H9 (cell line): ENCODE measurements around the gene LATS2. TPM values are rescaled to one million over a fixed set of nuclear protein-coding genes. Genes with fewer than 3 reads are reported as not detected.

Experiments used
- DNase-seq: peaks from one replicate; pipeline ENCODE4 v3.0.0-alpha.2; 2017
- H2AFZ ChIP-seq: one replicate; pipeline ENCODE4 v1.6.1; 2013; ENCODE audit warnings: mild to moderate bottlenecking, low read length, control low read depth, moderate library complexity
- H2AK5ac ChIP-seq: 2 replicates; pipeline ENCODE4 v1.6.1; 2013; ENCODE audit warnings: low read length, control low read depth, mixed read lengths; ENCODE audit not compliant: insufficient read length
- H2BK120ac ChIP-seq: one replicate; pipeline ENCODE4 v1.6.1; 2013; ENCODE audit warnings: low read depth, mild to moderate bottlenecking, low read length, control low read depth, inconsistent platforms; ENCODE audit not compliant: poor library complexity, severe bottlenecking
- H2BK12ac ChIP-seq: 2 replicates; pipeline ENCODE4 v1.6.1; 2013; ENCODE audit warnings: low read length, control low read depth, mixed read lengths, low read depth; ENCODE audit not compliant: insufficient read length
- H2BK15ac ChIP-seq: 2 replicates; pipeline ENCODE4 v1.6.1; 2013; ENCODE audit warnings: low read depth, low read length, control low read depth
- H2BK20ac ChIP-seq: one replicate; pipeline ENCODE4 v1.6.1; 2013; ENCODE audit warnings: low read depth, mild to moderate bottlenecking, low read length, control low read depth, inconsistent platforms; ENCODE audit not compliant: poor library complexity, severe bottlenecking
- H2BK5ac ChIP-seq: 2 replicates; pipeline ENCODE4 v1.6.1; 2013; ENCODE audit warnings: low read length, control low read depth, mixed read lengths; ENCODE audit not compliant: insufficient read length
- H3K14ac ChIP-seq: 2 replicates; pipeline ENCODE4 v1.6.1; 2013; ENCODE audit warnings: low read length, control low read depth; ENCODE audit not compliant: insufficient read depth
- H3K18ac ChIP-seq: 2 replicates; pipeline ENCODE4 v1.6.1; 2013; ENCODE audit warnings: low read depth, mild to moderate bottlenecking, mixed read lengths, low read length, control low read depth; ENCODE audit not compliant: insufficient read length
- H3K23ac ChIP-seq: 2 replicates; pipeline ENCODE4 v1.6.1; 2013; ENCODE audit warnings: low read length, control low read depth, mixed read lengths, low read depth; ENCODE audit not compliant: insufficient read length
- H3K23me2 ChIP-seq: 2 replicates; pipeline ENCODE4 v1.6.1; 2013; ENCODE audit warnings: low read depth, mild to moderate bottlenecking, mixed read lengths, low read length, control low read depth; ENCODE audit not compliant: insufficient read length, poor library complexity, severe bottlenecking
- H3K27ac ChIP-seq: 2 replicates; pipeline ENCODE4 v1.5.1; 2013; ENCODE audit warnings: low read length, control low read depth, mixed read lengths, low read depth; ENCODE audit not compliant: insufficient read length
- H3K27me3 ChIP-seq: 2 replicates; pipeline ENCODE4 v1.6.1; 2013; ENCODE audit warnings: low read length, control low read depth, inconsistent platforms; ENCODE audit not compliant: insufficient read depth
- H3K4ac ChIP-seq: 2 replicates; pipeline ENCODE4 v1.6.1; 2013; ENCODE audit warnings: low read depth, mild to moderate bottlenecking, control low read depth, inconsistent platforms, low read length, moderate library complexity
- H3K4me1 ChIP-seq: 2 replicates; pipeline ENCODE4 v1.6.1; 2013; ENCODE audit warnings: low read length, control low read depth, inconsistent platforms; ENCODE audit not compliant: insufficient read depth
- H3K4me2 ChIP-seq: 2 replicates; pipeline ENCODE4 v1.6.1; 2013; ENCODE audit warnings: low read length, control low read depth, mixed read lengths; ENCODE audit not compliant: insufficient read length, insufficient read depth
- H3K56ac ChIP-seq: 2 replicates; pipeline ENCODE4 v1.6.1; 2013; ENCODE audit warnings: low read depth, mild to moderate bottlenecking, mixed read lengths, low read length, control low read depth; ENCODE audit not compliant: insufficient read length
- H3K79me1 ChIP-seq: 2 replicates; pipeline ENCODE4 v1.6.1; 2013; ENCODE audit warnings: low read depth, mild to moderate bottlenecking, moderate library complexity, low read length, control low read depth, inconsistent platforms; ENCODE audit not compliant: insufficient read depth, poor library complexity, severe bottlenecking
- H3K79me2 ChIP-seq: 2 replicates; pipeline ENCODE4 v1.6.1; 2013; ENCODE audit warnings: low read length, control low read depth, inconsistent platforms; ENCODE audit not compliant: insufficient read depth
- H3K9ac ChIP-seq: 2 replicates; pipeline ENCODE4 v1.6.1; 2013; ENCODE audit warnings: low read length, control low read depth, mixed read lengths; ENCODE audit not compliant: insufficient read length; ENCODE audit errors: extremely low read depth
- H3K9me3 ChIP-seq: one replicate; pipeline ENCODE4 v1.6.1; 2013; ENCODE audit warnings: low read depth, low read length, inconsistent platforms; ENCODE audit not compliant: control insufficient read depth
- H3T11ph ChIP-seq: one replicate; pipeline ENCODE4 v1.6.1; 2013; ENCODE audit warnings: mild to moderate bottlenecking, low read length, control low read depth, inconsistent platforms
- H4K20me1 ChIP-seq: one replicate; pipeline ENCODE4 v1.6.1; 2013; ENCODE audit not compliant: control insufficient read depth, insufficient read length, insufficient read depth
- H4K5ac ChIP-seq: 2 replicates; pipeline ENCODE4 v1.6.1; 2013; ENCODE audit warnings: low read depth, mild to moderate bottlenecking, mixed read lengths, low read length, control low read depth; ENCODE audit not compliant: insufficient read length
- H4K8ac ChIP-seq: replicated peaks from 2 replicates; pipeline ENCODE4 v1.6.1; 2013; ENCODE audit warnings: low read length, control low read depth, mixed read lengths, low read depth; ENCODE audit not compliant: insufficient read length
- H4K91ac ChIP-seq: 2 replicates; pipeline ENCODE4 v1.6.1; 2013; ENCODE audit warnings: low read depth, mild to moderate bottlenecking, moderate library complexity, mixed read lengths, low read length, control low read depth; ENCODE audit not compliant: insufficient read length
- H3K27ac Mint-ChIP-seq, 3 experiments: 2 replicates in 2 of 3; 3 replicates in 1 of 3; pipeline ENCODE4 v1.8.0; 2020 to 2021; ENCODE audit warnings: mixed read lengths in 3 of 3, mild to moderate bottlenecking in 1 of 3, moderate library complexity in 1 of 3
- H3K27me3 Mint-ChIP-seq: 2 replicates; pipeline ENCODE4 v1.8.0; 2021; ENCODE audit warnings: low read depth, mild to moderate bottlenecking, moderate library complexity, mixed read lengths
- H3K36me3 Mint-ChIP-seq, 3 experiments: 2 replicates in 2 of 3; 3 replicates in 1 of 3; pipeline ENCODE4 v1.8.0; 2020 to 2021; ENCODE audit warnings: low read depth in 3 of 3, mixed read lengths in 3 of 3; ENCODE audit not compliant: insufficient read depth in 1 of 3
- H3K4me1 Mint-ChIP-seq, 2 experiments: 2 replicates each; pipeline ENCODE4 v1.8.0; 2020; ENCODE audit warnings: mixed read lengths in 2 of 2
- H3K4me3 Mint-ChIP-seq, 2 experiments: 2 replicates in 1 of 2; 3 replicates in 1 of 2; pipeline ENCODE4 v1.8.0; 2020 to 2021; ENCODE audit warnings: mild to moderate bottlenecking in 2 of 2, mixed read lengths in 2 of 2, moderate library complexity in 1 of 2
- H3K9me3 Mint-ChIP-seq, 2 experiments: 2 replicates in 1 of 2; 3 replicates in 1 of 2; pipeline ENCODE4 v1.8.0; 2020; ENCODE audit warnings: mild to moderate bottlenecking in 2 of 2, mixed read lengths in 2 of 2, moderate library complexity in 1 of 2
- CTCF ChIP-seq: fragments of 200-600 bp; sonication (generic); conservative IDR thresholded peaks from 3 replicates; pipeline ENCODE4 v1.8.0; 2021; ENCODE audit warnings: antibody characterized with exemption, mild to moderate bottlenecking
- WGBS: extraction: QIAGEN DNeasy Blood & Tissue Kit; methylation state at CpG from one replicate; pipeline ENCODE4 v1.1.7; 2013; ENCODE audit warnings: missing lambda C conversion rate, low lambda C conversion rate, mixed read lengths; ENCODE audit not compliant: insufficient read length; ENCODE audit errors: extremely low coverage; 5-methylcytosine and 5-hydroxymethylcytosine counted together
- total RNA-seq: library from RNA; stranded (reverse); gene quantifications from 2 replicates; pipeline ENCODE4 v1.2.1, GENCODE V29; 2021

The LATS2 gene
- total RNA-seq, 1 experiment from 2014 or later, result 20.0 TPM

DNA sequence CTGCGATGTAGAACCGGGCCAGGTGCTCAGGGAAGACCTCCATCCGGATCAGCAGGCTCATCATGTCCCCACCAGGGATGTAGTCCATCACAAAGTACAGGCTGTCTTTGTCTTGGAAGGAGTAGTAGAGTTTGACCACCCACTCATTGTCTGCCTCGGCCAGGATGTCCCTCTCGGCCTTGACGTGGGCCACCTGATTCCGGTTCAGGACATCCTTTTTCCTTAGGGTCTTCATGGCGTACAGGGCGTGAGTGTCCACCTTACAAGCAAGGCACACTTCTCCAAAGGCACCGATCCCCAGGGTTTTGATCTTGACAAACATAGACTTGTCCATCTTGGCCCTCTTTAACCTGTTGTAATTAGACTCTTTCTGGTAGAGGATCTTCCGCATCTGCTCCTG is 78.0 kb downstream of the LATS2 start:
- Histone ChIP-seq H3K4ac (no peak overlapping the region), H4K5ac (no peak overlapping the region), H2BK15ac (no peak overlapping the region), H3K9me3 (no peaks in the 10 kb centered on the region), H3T11ph (no peak overlapping the region), H3K4me2 (no peak overlapping the region), H4K91ac (no peak overlapping the region), H2AK5ac (no peak overlapping the region), H2BK20ac (no peak overlapping the region), H2BK5ac (no peak overlapping the region), H3K23me2 (no peaks in the 10 kb centered on the region), H3K14ac (no peak overlapping the region), H3K79me1 (peaks cover 3% of the 10 kb centered on the region), H3K9ac (no peak overlapping the region), H4K20me1 (no peaks in the 10 kb centered on the region), H2BK12ac (no peak overlapping the region), H3K56ac (no peak overlapping the region), H4K8ac (no peak overlapping the region), H3K23ac (no peak overlapping the region), H2AFZ (no peak overlapping the region), H3K27ac (no peak overlapping the region), H3K18ac (no peak overlapping the region), H3K79me2 (no peaks in the 10 kb centered on the region), H3K27me3 (no peaks in the 10 kb centered on the region), H3K4me1 (no peaks in the 10 kb centered on the region), H2BK120ac (no peak overlapping the region)
- TF ChIP-seq CTCF, result no peak
- DNase-seq, result no peak
- no peak overlapping the region for H3K27ac Mint-ChIP-seq
- no peaks in the 10 kb centered on the region for H3K27me3 Mint-ChIP-seq
- H3K9me3 Mint-ChIP-seq, result no peaks in the 10 kb centered on the region
- H3K36me3 Mint-ChIP-seq, result peaks cover 30 to 75% (median 71%) of the 10 kb centered on the region in 3 experiments; a peak in 6 of 7 replicates
- no peak overlapping the region for H3K4me3 Mint-ChIP-seq
- WGBS, result no CpG with 5 or more reads among the region's 11 CpGs
- H3K4me1 Mint-ChIP-seq, result no peaks in the 10 kb centered on the region
